ENCODE measurements around the gene TBC1D25.

Gene TBC1D25

DNA sequence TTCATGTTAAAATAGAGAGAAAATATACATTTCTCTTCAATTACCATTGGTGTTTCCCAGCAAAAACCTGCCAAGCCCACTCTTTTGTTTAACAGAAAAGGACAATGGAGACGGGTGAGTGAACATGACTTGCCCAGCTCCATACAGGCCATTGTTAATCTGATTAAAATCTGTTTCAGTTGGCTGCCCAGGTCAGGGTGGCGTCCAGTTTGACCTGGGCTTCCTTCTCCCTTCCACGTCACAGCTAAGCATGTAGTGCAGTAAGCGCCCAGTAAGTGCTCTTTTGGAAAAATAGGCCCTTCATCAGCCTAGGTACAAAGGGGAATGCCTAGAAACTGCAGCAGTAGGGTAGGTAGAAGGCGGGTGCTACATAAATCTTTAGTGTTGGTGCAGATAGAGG is 32.3 kb upstream of the TBC1D25 start:
- TF ChIP-seq, protein P1, sequence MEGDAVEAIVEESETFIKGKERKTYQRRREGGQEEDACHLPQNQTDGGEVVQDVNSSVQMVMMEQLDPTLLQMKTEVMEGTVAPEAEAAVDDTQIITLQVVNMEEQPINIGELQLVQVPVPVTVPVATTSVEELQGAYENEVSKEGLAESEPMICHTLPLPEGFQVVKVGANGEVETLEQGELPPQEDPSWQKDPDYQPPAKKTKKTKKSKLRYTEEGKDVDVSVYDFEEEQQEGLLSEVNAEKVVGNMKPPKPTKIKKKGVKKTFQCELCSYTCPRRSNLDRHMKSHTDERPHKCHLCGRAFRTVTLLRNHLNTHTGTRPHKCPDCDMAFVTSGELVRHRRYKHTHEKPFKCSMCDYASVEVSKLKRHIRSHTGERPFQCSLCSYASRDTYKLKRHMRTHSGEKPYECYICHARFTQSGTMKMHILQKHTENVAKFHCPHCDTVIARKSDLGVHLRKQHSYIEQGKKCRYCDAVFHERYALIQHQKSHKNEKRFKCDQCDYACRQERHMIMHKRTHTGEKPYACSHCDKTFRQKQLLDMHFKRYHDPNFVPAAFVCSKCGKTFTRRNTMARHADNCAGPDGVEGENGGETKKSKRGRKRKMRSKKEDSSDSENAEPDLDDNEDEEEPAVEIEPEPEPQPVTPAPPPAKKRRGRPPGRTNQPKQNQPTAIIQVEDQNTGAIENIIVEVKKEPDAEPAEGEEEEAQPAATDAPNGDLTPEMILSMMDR (IDR thresholded peaks at IDR 0.05; ENCODE audit: insufficient read depth, low read length, missing control alignments), result no peak
- DNase-seq (ENCODE audit: low read depth, low spot score), result no peak
- no peak overlapping the region for H3K4me3 ChIP-seq (ENCODE audit: low read depth, low read length)
- CTCF ChIA-PET, result no interaction called here
- POLR2A ChIA-PET, result no interaction called here

DNA sequence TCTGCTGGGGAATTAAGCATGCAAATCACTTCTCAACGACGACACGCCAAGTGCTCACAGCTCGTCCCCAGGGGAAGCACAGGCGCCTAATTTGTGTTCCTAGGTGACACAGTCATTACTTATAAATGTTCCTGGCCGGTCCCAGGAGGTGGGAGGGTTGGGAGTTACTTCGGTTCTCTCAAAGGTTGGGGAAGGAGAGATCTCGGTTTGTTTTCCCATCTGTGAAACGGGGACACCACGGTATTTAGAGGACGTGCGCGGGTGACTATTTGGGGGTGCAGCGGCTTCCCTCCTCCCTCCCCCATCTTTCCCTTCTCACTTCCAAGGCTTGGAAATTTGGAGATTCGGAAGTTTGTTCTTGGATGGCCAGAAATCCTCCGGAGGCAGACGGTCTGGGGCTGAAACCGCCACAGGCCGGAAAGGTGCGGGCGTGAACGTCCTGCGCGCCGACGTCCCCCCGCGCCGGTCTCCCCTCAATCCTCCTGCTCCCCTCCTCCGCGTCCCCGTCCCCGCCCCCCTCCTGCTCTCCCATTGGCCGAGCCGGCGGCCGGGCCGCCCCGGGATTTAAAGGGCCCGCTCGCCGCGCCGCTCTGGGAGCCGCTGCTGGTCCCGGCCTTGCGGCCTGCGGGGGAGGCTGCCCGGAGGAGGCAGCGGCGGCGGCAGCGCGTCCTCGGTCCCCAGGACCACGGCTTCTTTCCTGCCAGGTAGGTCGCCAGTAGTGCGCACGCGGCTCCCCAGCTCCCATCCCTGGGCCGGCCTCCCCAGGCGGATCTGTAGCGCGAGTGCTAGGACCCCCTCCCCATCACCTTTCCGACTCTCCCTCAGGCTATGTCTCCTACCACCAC is 30.9 kb upstream of the TBC1D25 start, which contains the start of gene PORCN:
Gene PORCN (plus strand): TSS at position 593 of the 845 bp plus-strand sequence. CDS start 829 bp downstream, outside the sequence.
- H3K4me3 ChIP-seq (ENCODE audit: low read depth, low read length), result peak within 1 kb of the TSS; percentile 72
- POLR2A ChIA-PET, result interaction anchor here (0.7 kb wide), 1 partner anchor 13 kb away, joined by 3 read pairs; the partner anchor contains the start of gene EBP
- TF ChIP-seq, protein P1 (IDR thresholded peaks at IDR 0.05; ENCODE audit: insufficient read depth, low read length, missing control alignments), result no peak
- no peak for DNase-seq (ENCODE audit: low read depth, low spot score)
- CTCF ChIA-PET, result no interaction called here

GRCh38 chrX:48509245-48509590 is 30.3 kb upstream of the TBC1D25 start:
- TF ChIP-seq, protein P1 (IDR thresholded peaks at IDR 0.05; ENCODE audit: insufficient read depth, low read length, missing control alignments), result no peak
- peak overlapping the region; percentile 72 for H3K4me3 ChIP-seq (ENCODE audit: low read depth, low read length)
- ChIA-PET POLR2A (interaction anchor here (0.7 kb wide), 1 partner anchor 12 kb away, joined by 3 read pairs; the partner anchor contains the start of gene EBP), CTCF (no interaction called here)
- DNase-seq (ENCODE audit: low read depth, low spot score), result no peak

DNA sequence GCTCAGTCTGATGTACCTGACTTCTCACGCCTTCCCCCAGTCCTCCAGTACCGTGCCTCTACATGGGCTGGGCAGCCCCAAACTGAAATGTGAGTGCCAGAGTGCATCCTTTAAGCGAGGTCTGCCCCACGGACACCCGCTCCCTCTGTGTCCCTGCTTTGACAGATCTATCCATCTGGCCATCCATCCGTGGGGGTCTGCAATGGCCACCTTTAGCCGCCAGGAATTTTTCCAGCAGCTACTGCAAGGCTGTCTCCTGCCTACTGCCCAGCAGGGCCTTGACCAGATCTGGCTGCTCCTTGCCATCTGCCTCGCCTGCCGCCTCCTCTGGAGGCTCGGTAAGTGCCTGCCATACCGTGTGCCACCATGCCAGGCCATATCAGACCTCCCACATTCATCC is 29.9 kb upstream of the TBC1D25 start:
- DNase-seq (ENCODE audit: low read depth, low spot score), result no peak
- POLR2A ChIA-PET, result no interaction called here
- TF ChIP-seq, protein P1 (IDR thresholded peaks at IDR 0.05; ENCODE audit: insufficient read depth, low read length, missing control alignments), result no peak
- peak overlapping the region; percentile 72 for H3K4me3 ChIP-seq (ENCODE audit: low read depth, low read length)
- CTCF ChIA-PET, result no interaction called here

- TF ChIP-seq, protein P1 (IDR thresholded peaks at IDR 0.05; ENCODE audit: insufficient read depth, low read length, missing control alignments), result peak; percentile 45
- no peak overlapping the region for H3K4me3 ChIP-seq (ENCODE audit: low read depth, low read length)
- DNase-seq (ENCODE audit: low read depth, low spot score), result no peak
- CTCF ChIA-PET, result no interaction called here
- POLR2A ChIA-PET, result no interaction called here
Observed at GRCh38 chrX:48511560-48511959, 28.0 kb upstream of the TBC1D25 start.

DNA sequence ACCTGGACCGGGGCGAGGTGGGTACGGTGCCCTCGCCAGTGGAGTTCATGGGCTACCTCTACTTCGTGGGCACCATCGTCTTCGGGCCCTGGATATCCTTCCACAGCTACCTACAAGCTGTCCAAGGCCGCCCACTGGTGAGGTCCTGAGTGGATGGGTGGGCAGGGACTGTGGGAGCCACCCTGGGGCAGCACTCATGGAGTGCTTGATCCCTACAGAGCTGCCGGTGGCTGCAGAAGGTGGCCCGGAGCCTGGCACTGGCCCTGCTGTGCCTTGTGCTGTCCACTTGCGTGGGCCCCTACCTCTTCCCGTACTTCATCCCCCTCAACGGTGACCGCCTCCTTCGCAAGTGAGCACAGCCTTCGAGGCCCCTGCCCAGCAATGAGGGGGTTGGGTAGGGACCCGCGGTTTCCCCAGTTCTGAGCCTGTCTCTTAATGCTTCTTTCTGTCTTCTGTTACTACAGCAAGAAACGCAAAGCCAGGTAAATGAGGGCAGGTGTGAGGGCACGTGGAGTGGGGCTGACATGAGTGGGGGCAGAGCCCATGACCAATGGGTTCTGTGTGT is 27.1 kb upstream of the TBC1D25 start:
- POLR2A ChIA-PET, result no interaction called here
- no peak for DNase-seq (ENCODE audit: low read depth, low spot score)
- CTCF ChIA-PET, result interaction anchor here (1.6 kb wide), 1 partner anchor 39 kb away, joined by 3 read pairs; no protein-coding TSS in a partner anchor
- H3K4me3 ChIP-seq (ENCODE audit: low read depth, low read length), result no peak overlapping the region
- TF ChIP-seq, protein P1 (IDR thresholded peaks at IDR 0.05; ENCODE audit: insufficient read depth, low read length, missing control alignments), result no peak

All from AG04449 (cell line).